Testis (tissue), 3 donors: ENCODE measurements around the gene MAGI1. TPM values are rescaled to one million over a fixed set of nuclear protein-coding genes. Genes with fewer than 3 reads are reported as not detected.

Source experiments
- DNase-seq: peaks from one replicate; pipeline ENCODE4 v3.0.0-alpha.2; 2019
- H3K27ac ChIP-seq, 2 donors: fragments of 200-600 bp; sonication (generic); one replicate each; pipeline ENCODE4 v1.5.1; 2019
- H3K27me3 ChIP-seq: fragments of 200-600 bp; sonication (generic); one replicate; pipeline ENCODE4 v1.5.1; 2019
- H3K36me3 ChIP-seq: fragments of 200-600 bp; sonication (generic); one replicate; pipeline ENCODE4 v1.5.1; 2017; ENCODE audit warnings: low read depth; ENCODE audit errors: missing control alignments
- H3K4me1 ChIP-seq: fragments of 200-600 bp; sonication (generic); one replicate; pipeline ENCODE4 v1.5.1; 2019
- H3K4me3 ChIP-seq, 2 donors: fragments of 200-600 bp; sonication (generic); one replicate each; pipeline ENCODE4 v1.5.1; 2017 to 2019
- H3K9me3 ChIP-seq: fragments of 200-600 bp; sonication (generic); one replicate; pipeline ENCODE4 v1.5.1; 2017
- CTCF ChIP-seq, 3 experiments: fragments of 450-650 bp in 2 of 3; fragments of 200-600 bp in 1 of 3; sonication (generic) in 1 of 3; IDR thresholded peaks; one replicate each; pipeline ENCODE4 v1.5.1; 2016 to 2019; ENCODE audit warnings: antibody characterized with exemption in 3 of 3, mild to moderate bottlenecking in 2 of 3, moderate library complexity in 1 of 3
- POLR2A ChIP-seq: fragments of 450-650 bp; IDR thresholded peaks from one replicate; pipeline ENCODE4 v1.6.1; 2017; ENCODE audit warnings: antibody characterized with exemption, mild to moderate bottlenecking, moderate library complexity
- WGBS, 2 donors: methylation state at CpG; one replicate each; pipeline ENCODE4 v1.1.5; 2018; 5-methylcytosine and 5-hydroxymethylcytosine counted together
- intact Hi-C: fragments of 100-400 bp; cut with DNase I; formaldehyde crosslinking; loops from one replicate; pipeline ENCODE4 v1.15.1; 2023; ENCODE audit warnings: low total_unique reads
- polyA plus RNA-seq: library from polyadenylated mRNA; stranded (reverse); fragments of 350-450 nt; fragmentation: Illumina TruSeq; extraction: RNeasy Lipid Tissue Mini Kit (QIAGEN cat#74804); gene quantifications from one replicate; pipeline ENCODE4 v1.2.3, GENCODE V29; 2014; ENCODE audit warnings: low read depth, low replicate concordance; ENCODE audit not compliant: insufficient read depth
- total RNA-seq, 2 donors: library from RNA; depleted of rRNA; stranded (reverse); fragments of >200 nt; gene quantifications; one replicate each; pipeline ENCODE4 v1.2.3, GENCODE V29; 2016

MAGI1 gene
- total and polyA plus RNA-seq, 3 donors from 2014 or later = 55.4 to 60.4 (median 56.1) TPM

- intact Hi-C loops = no loop called here
- no peak for TF ChIP-seq POLR2A
- no peak for TF ChIP-seq CTCF (IDR thresholded peaks at IDR 0.05)
- Histone ChIP-seq H3K36me3 (no peaks in the 10 kb centered on the region), H3K27ac (no peak overlapping the region), H3K27me3 (no peaks in the 10 kb centered on the region), H3K4me3 (no peak overlapping the region), H3K4me1 (no peaks in the 10 kb centered on the region), H3K9me3 (no peaks in the 10 kb centered on the region)
- DNase-seq = no peak
- WGBS, 2 donors = 81 to 84% methylated on average over 1 of the region's 1 CpG
These were observed 691.6 kb downstream of the MAGI1 start for GRCh38 chr3:65347166-65347565.

GRCh38 chr3:65344846-65345245, 693.9 kb downstream of the MAGI1 start:
- intact Hi-C loops = no loop called here
- H3K27ac ChIP-seq = no peak overlapping the region
- 90 to 96% methylated on average over 2 of the region's 2 CpGs for WGBS, 2 donors

DNA sequence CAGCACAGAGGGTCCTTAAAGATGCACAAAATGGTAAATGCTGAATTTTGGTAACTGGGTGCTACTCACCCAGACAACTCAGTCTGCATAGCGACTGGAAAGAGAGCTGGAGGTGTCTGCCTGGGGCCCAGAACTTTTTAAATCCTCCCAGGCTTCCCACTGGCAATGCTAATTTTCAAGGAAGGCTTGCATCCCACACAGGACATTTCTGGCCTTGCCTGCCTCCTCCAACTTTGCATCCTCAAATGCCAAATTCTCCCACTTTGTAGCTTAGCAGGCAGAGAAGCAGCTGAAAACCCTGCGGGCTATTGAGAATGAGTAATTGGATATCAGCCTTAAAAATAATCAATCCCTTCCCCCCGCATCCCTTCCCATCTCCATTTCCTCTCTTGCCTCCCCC, 694.3 kb downstream of the MAGI1 start:
- no peak for DNase-seq
- intact Hi-C loops = no loop called here
- Histone ChIP-seq H3K27ac (no peak overlapping the region), H3K27me3 (no peaks in the 10 kb centered on the region), H3K4me1 (no peaks in the 10 kb centered on the region), H3K4me3 (no peak overlapping the region), H3K9me3 (no peaks in the 10 kb centered on the region), H3K36me3 (no peaks in the 10 kb centered on the region)
- TF ChIP-seq CTCF (IDR thresholded peaks at IDR 0.05) = no peak
- no peak for TF ChIP-seq POLR2A
- WGBS, 2 donors = 75 to 88% methylated on average over 3 of the region's 3 CpGs

More at GRCh38 chr3:65344846-65345245, 693.9 kb downstream of the MAGI1 start:
- Histone ChIP-seq H3K4me1 (no peaks in the 10 kb centered on the region), H3K4me3 (no peak overlapping the region), H3K9me3 (no peaks in the 10 kb centered on the region), H3K27me3 (no peaks in the 10 kb centered on the region), H3K36me3 (no peaks in the 10 kb centered on the region)
- TF ChIP-seq CTCF (IDR thresholded peaks at IDR 0.05) = no peak
- no peak for TF ChIP-seq POLR2A
- no peak for DNase-seq

GRCh38 chr3:65343736-65344135, 695.0 kb downstream of the MAGI1 start:
- intact Hi-C loops = no loop called here
- WGBS, 2 donors = 82 to 84% methylated on average over 4 of the region's 4 CpGs
- H3K9me3 ChIP-seq = no peaks in the 10 kb centered on the region
- no peak overlapping the region for H3K27ac ChIP-seq
- H3K4me3 ChIP-seq = no peak overlapping the region
- H3K4me1 ChIP-seq = no peaks in the 10 kb centered on the region
- TF ChIP-seq CTCF (IDR thresholded peaks at IDR 0.05) = no peak
- no peak for TF ChIP-seq POLR2A
- H3K36me3 ChIP-seq = no peaks in the 10 kb centered on the region
- no peaks in the 10 kb centered on the region for H3K27me3 ChIP-seq
- no peak for DNase-seq

- DNase-seq = no peak
- no peak overlapping the region for H3K4me3 ChIP-seq
- H3K9me3 ChIP-seq = no peaks in the 10 kb centered on the region
- WGBS, 2 donors = 87 to 90% methylated on average over 6 of the region's 6 CpGs
- no peaks in the 10 kb centered on the region for H3K27me3 ChIP-seq
- no peak overlapping the region for H3K27ac ChIP-seq
- H3K36me3 ChIP-seq = no peaks in the 10 kb centered on the region
- no peak for TF ChIP-seq CTCF (IDR thresholded peaks at IDR 0.05)
- TF ChIP-seq POLR2A = no peak
- intact Hi-C loops = no loop called here
- no peaks in the 10 kb centered on the region for H3K4me1 ChIP-seq
These were observed 695.7 kb downstream of the MAGI1 start for GRCh38 chr3:65343026-65343425.
